Left lung (tissue), 10 donors: ENCODE measurements around the gene YAP1. TPM values are rescaled to one million over a fixed set of nuclear protein-coding genes. Genes with fewer than 3 reads are reported as not detected.

Experiments
- ATAC-seq: fragments of 200-7000 bp; cut with Tn5 transposase; one replicate; pipeline ENCODE4 v1.9.1; 2020; ENCODE audit warnings: moderate library complexity
- DNase-seq, 4 donors: peaks; one replicate each; pipeline ENCODE4 v3.0.0-alpha.2; 2013 to 2020
- H3K27ac ChIP-seq, 2 donors: fragments of 200-600 bp; sonication (generic) in 1 of 2; one replicate each; pipeline versions ENCODE4 v1.5.0 to v1.8.0; 2020 to 2021
- H3K27me3 ChIP-seq, 2 donors: fragments of 200-600 bp; sonication (generic) in 1 of 2; one replicate each; pipeline versions ENCODE4 v1.5.0 to v1.8.0; 2020 to 2021
- H3K36me3 ChIP-seq, 2 donors: fragments of 200-600 bp; sonication (generic) in 1 of 2; one replicate each; pipeline versions ENCODE4 v1.5.0 to v1.8.0; 2020 to 2021
- H3K4me1 ChIP-seq, 2 donors: fragments of 200-600 bp; one replicate each; pipeline ENCODE4 v1.8.0; 2021
- H3K4me3 ChIP-seq, 2 donors: fragments of 200-600 bp; sonication (generic) in 1 of 2; one replicate each; pipeline versions ENCODE4 v1.5.0 to v1.8.0; 2020 to 2021; ENCODE audit warnings: mild to moderate bottlenecking in 1 of 2
- H3K9me3 ChIP-seq, 2 donors: fragments of 200-600 bp; sonication (generic) in 1 of 2; one replicate each; pipeline versions ENCODE4 v1.5.0 to v1.8.0; 2020 to 2021
- intact Hi-C, 2 donors: fragments of 100-400 bp; cut with DNase I; formaldehyde crosslinking; loops; one replicate each; pipeline versions ENCODE4 v1.11.2 to v1.14.2; 2022
- polyA plus RNA-seq, 6 donors: library from polyadenylated mRNA; unstranded; fragments of 120-200 nt; gene quantifications; one replicate each; pipeline ENCODE4 v1.2.1, GENCODE V29; 2013; ENCODE audit not compliant: insufficient read length in 6 of 6
- total RNA-seq, 2 donors: library from RNA; stranded (reverse); fragmentation: NEBNext Ultra II Directional; extraction: Animal tissue kit (Norgen Biotek cat#: 25700); gene quantifications; one replicate each; pipeline ENCODE4 v1.2.1, GENCODE V29; 2021
- TF ChIP-seq, protein P1 (sequence below), 2 donors: fragments of 200-600 bp; sonication (generic) in 1 of 2; IDR thresholded peaks; one replicate each; pipeline versions ENCODE4 v1.5.0 to v1.8.0; 2021; ENCODE audit warnings: antibody characterized with exemption in 2 of 2
- donor health status: DM: no; HTN: yes; CAD: no.
- donor health status: DM: no; HTN: no; CAD: no.

YAP1 gene
- total and polyA plus RNA-seq, 8 donors, result 105 to 384 (median 335) TPM

DNA sequence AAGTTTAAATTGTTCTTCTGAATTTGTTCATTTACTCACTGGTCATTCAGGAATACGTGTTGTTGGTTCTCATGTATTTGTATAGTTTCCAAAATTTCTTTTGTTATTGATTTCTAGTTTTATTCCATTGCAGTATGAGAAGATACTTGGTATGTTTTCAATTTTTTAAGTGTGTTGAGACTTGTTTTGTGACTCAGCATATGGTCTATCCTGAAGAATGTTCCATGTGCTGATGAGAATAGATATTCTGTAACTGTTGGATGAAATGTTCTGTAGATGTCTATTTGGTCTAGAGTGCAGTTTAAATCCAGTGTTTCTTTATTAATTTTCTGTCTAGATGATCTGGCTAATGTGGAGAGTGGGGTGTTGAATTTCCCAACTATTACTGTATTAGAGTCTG, 39.5 kb upstream of the YAP1 start:
- ATAC-seq, result no peak
- Histone ChIP-seq H3K36me3 (no peaks in the 10 kb centered on the region), H3K9me3 (peaks cover 0 to 29% of the 10 kb centered on the region in 2 donors), H3K27me3 (no peaks in the 10 kb centered on the region), H3K27ac (no peak overlapping the region), H3K4me3 (no peak overlapping the region), H3K4me1 (no peaks in the 10 kb centered on the region)
- intact Hi-C loops, result no loop called here
- no peak for DNase-seq
- TF ChIP-seq, protein P1, sequence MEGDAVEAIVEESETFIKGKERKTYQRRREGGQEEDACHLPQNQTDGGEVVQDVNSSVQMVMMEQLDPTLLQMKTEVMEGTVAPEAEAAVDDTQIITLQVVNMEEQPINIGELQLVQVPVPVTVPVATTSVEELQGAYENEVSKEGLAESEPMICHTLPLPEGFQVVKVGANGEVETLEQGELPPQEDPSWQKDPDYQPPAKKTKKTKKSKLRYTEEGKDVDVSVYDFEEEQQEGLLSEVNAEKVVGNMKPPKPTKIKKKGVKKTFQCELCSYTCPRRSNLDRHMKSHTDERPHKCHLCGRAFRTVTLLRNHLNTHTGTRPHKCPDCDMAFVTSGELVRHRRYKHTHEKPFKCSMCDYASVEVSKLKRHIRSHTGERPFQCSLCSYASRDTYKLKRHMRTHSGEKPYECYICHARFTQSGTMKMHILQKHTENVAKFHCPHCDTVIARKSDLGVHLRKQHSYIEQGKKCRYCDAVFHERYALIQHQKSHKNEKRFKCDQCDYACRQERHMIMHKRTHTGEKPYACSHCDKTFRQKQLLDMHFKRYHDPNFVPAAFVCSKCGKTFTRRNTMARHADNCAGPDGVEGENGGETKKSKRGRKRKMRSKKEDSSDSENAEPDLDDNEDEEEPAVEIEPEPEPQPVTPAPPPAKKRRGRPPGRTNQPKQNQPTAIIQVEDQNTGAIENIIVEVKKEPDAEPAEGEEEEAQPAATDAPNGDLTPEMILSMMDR (IDR thresholded peaks at IDR 0.05), result no peak

DNA sequence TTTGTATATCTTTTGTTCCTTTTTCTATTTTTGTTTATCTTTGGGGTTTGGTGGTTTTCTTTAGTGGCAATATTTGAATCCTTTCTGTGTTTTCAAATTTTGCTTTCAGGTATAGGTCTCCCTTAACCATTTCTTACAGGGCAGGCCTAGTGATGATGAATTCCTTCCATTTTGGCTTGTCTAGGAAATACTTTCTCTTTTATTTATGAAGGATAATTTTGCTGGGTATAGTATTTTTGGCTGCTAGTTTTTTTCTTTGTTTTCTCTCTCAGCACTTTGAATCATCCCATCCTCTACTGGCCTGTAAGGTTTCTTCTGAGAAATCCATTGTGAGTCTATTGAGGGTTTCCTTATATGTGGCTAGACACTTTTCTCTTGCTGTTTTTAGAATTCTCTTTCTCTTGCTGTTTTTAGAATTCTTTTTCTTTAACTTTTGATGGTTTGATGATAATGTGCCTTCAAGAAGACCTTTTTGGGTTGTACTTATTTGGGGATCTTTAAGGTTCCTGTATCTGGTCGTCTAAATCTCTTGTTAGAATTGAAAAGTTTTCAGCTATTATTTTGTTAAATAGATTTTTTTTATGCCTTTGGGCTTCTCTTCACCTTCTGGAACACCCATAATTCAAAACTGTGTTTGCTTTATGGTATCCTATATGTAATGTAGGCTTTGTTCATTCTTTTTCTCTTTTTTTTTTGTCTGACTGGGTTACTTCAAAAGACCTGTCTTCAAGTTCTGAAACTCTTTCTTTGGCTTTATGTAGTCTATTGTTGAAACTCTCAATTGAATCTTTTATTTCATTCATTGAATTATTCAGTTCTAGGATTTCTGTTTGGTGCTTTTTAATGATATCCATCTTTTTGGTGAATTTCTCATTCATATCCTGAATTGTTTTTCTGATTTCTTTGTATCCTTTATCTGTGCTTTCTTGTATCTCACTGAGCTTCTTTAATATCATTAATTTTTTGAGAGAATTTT, 38.5 kb upstream of the YAP1 start:
- H3K36me3 ChIP-seq, result no peaks in the 10 kb centered on the region
- H3K27ac ChIP-seq, result no peak overlapping the region
- H3K4me3 ChIP-seq, result no peak overlapping the region
- H3K4me1 ChIP-seq, result no peaks in the 10 kb centered on the region
- DNase-seq (no peak), ATAC-seq (no peak)
- TF ChIP-seq, protein P1 (IDR thresholded peaks at IDR 0.05), result no peak
- no peaks in the 10 kb centered on the region for H3K27me3 ChIP-seq
- intact Hi-C loops, result no loop called here
- H3K9me3 ChIP-seq, result peaks cover 0 to 29% of the 10 kb centered on the region in 2 donors

- H3K4me1 ChIP-seq, result no peaks in the 10 kb centered on the region
- ATAC-seq (no peak), DNase-seq (no peak)
- H3K36me3 ChIP-seq, result no peaks in the 10 kb centered on the region
- TF ChIP-seq, protein P1 (IDR thresholded peaks at IDR 0.05), result no peak
- no peak overlapping the region for H3K27ac ChIP-seq
- intact Hi-C loops, result no loop called here
- no peaks in the 10 kb centered on the region for H3K27me3 ChIP-seq
- H3K9me3 ChIP-seq, result peaks cover 0 to 29% of the 10 kb centered on the region in 2 donors
- no peak overlapping the region for H3K4me3 ChIP-seq
Measured at GRCh38 chr11:102073253-102073652, 37.0 kb upstream of the YAP1 start.

GRCh38 chr11:102079625-102080024, 30.6 kb upstream of the YAP1 start:
- intact Hi-C loops, result no loop called here
- H3K36me3 ChIP-seq, result no peaks in the 10 kb centered on the region
- no peaks in the 10 kb centered on the region for H3K27me3 ChIP-seq

DNA sequence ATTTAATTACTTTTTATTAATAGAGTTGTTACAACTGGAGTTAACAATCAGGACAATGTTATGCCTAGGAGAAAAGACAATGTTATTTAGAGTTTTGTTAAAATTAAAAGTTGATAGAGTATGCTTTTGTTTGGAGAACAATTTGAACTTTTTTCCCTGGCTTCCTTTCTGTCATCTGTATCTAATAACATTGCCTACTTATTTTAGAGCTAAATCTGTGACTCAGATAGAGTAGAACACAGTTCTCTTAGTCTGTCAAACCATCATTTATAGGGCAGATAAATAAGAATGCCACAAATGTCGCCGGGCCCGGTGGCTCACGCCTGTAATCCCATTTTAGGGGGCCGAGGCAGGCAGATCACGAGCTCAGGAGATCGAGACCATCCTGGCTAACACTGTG, 28.9 kb upstream of the YAP1 start:
- intact Hi-C loops, result no loop called here
- Histone ChIP-seq H3K4me1 (no peaks in the 10 kb centered on the region), H3K27me3 (no peaks in the 10 kb centered on the region), H3K36me3 (no peaks in the 10 kb centered on the region), H3K9me3 (no peaks in the 10 kb centered on the region), H3K4me3 (no peak overlapping the region), H3K27ac (no peak overlapping the region)
- no peak for ATAC-seq
- no peak for DNase-seq
- TF ChIP-seq, protein P1 (IDR thresholded peaks at IDR 0.05), result no peak

More at GRCh38 chr11:102079625-102080024, 30.6 kb upstream of the YAP1 start:
- no peaks in the 10 kb centered on the region for H3K9me3 ChIP-seq
- H3K4me3 ChIP-seq, result no peak overlapping the region
- no peak for DNase-seq
- no peaks in the 10 kb centered on the region for H3K4me1 ChIP-seq
- H3K27ac ChIP-seq, result no peak overlapping the region
- TF ChIP-seq, protein P1 (IDR thresholded peaks at IDR 0.05), result no peak
- ATAC-seq, result no peak
